HEK293T (cell line): ENCODE data around the gene TIMM29.

Source experiments
- ARNT ChIP-seq: fragments of 450-650 bp; IDR thresholded peaks from 2 replicates; pipeline ENCODE4 v1.6.1; 2017; ENCODE audit warnings: mild to moderate bottlenecking
- BHLHE40 ChIP-seq: fragments of 450-650 bp; IDR thresholded peaks from 2 replicates; pipeline ENCODE4 v1.6.1; 2016; ENCODE audit warnings: mild to moderate bottlenecking, moderate library complexity, borderline replicate concordance
- ELF4 ChIP-seq: fragments of 450-650 bp; IDR thresholded peaks from 2 replicates; pipeline ENCODE4 v1.6.1; 2017; ENCODE audit warnings: antibody characterized with exemption
- FOXA1 ChIP-seq: fragments of 450-650 bp; IDR thresholded peaks from 2 replicates; pipeline ENCODE4 v1.6.1; 2016; ENCODE audit warnings: mild to moderate bottlenecking
- FOXM1 ChIP-seq: fragments of 450-650 bp; IDR thresholded peaks from 2 replicates; pipeline ENCODE4 v1.6.1; 2017; ENCODE audit warnings: mild to moderate bottlenecking, borderline replicate concordance
- HDGF ChIP-seq: fragments of 450-650 bp; IDR thresholded peaks from 2 replicates; pipeline ENCODE4 v1.6.1; 2017; ENCODE audit warnings: antibody characterized with exemption, borderline replicate concordance
- L3MBTL2 ChIP-seq: fragments of 450-650 bp; conservative IDR thresholded peaks from 2 replicates; pipeline ENCODE4 v1.6.1; 2016; ENCODE audit warnings: mild to moderate bottlenecking
- NFRKB ChIP-seq: fragments of 450-650 bp; IDR thresholded peaks from 2 replicates; pipeline ENCODE4 v1.6.1; 2016; ENCODE audit warnings: mild to moderate bottlenecking, moderate library complexity
- SP1 ChIP-seq: fragments of 450-650 bp; IDR thresholded peaks from 2 replicates; pipeline ENCODE4 v1.6.1; 2017
- TARDBP ChIP-seq: fragments of 450-650 bp; IDR thresholded peaks from 2 replicates; pipeline ENCODE4 v1.6.1; 2016
- ZNF384 ChIP-seq: fragments of 450-650 bp; IDR thresholded peaks from 2 replicates; pipeline ENCODE4 v1.6.1; 2016

GRCh38 chr19:10927730-10928562, 665 bp upstream of the TIMM29 start:
- TF ChIP-seq SP1 (no peak), ELF4 (no peak), FOXM1 (no peak), NFRKB (no peak), BHLHE40 (no peak), TARDBP (no peak), ARNT (no peak), HDGF (no peak), L3MBTL2 (no peak), ZNF384 (no peak), FOXA1 (no peak)
